Trophoblast cell (in vitro differentiated cells and primary cell): ENCODE data around the gene UQCC3.

Source experiments
- DNase-seq, 2 donors: peaks; one replicate each; pipeline ENCODE4 v3.0.0-alpha.2; 2016
- H2AFZ ChIP-seq: 2 replicates; pipeline ENCODE4 v1.6.1; 2013; ENCODE audit warnings: low read length, moderate library complexity, mild to moderate bottlenecking; ENCODE audit not compliant: insufficient read depth, poor library complexity
- H2AK5ac ChIP-seq: 2 replicates; pipeline ENCODE4 v1.6.1; 2013; ENCODE audit warnings: mild to moderate bottlenecking, low read length
- H2BK120ac ChIP-seq: 2 replicates; pipeline ENCODE4 v1.6.1; 2013; ENCODE audit warnings: low read length, mild to moderate bottlenecking, moderate library complexity; ENCODE audit not compliant: insufficient read depth, poor library complexity
- H2BK12ac ChIP-seq: 2 replicates; pipeline ENCODE4 v1.6.1; 2013; ENCODE audit warnings: mild to moderate bottlenecking, low read length, moderate library complexity
- H2BK5ac ChIP-seq: 2 replicates; pipeline ENCODE4 v1.6.1; 2013; ENCODE audit warnings: low read length, low read depth, moderate library complexity, mild to moderate bottlenecking; ENCODE audit not compliant: poor library complexity
- H3K14ac ChIP-seq: 2 replicates; pipeline ENCODE4 v1.6.1; 2013; ENCODE audit warnings: mild to moderate bottlenecking, low read length
- H3K18ac ChIP-seq: 2 replicates; pipeline ENCODE4 v1.6.1; 2013; ENCODE audit warnings: mild to moderate bottlenecking, low read length
- H3K23ac ChIP-seq: 2 replicates; pipeline ENCODE4 v1.6.1; 2013; ENCODE audit warnings: low read length
- H3K27ac ChIP-seq: 2 replicates; pipeline ENCODE4 v1.5.1; 2013; ENCODE audit warnings: low read depth, mild to moderate bottlenecking, inconsistent platforms, low read length, moderate library complexity
- H3K27me3 ChIP-seq: 2 replicates; pipeline ENCODE4 v1.6.1; 2013; ENCODE audit warnings: inconsistent platforms, mild to moderate bottlenecking, low read length, moderate library complexity; ENCODE audit not compliant: insufficient read depth
- H3K36me3 ChIP-seq, 2 experiments: 1 replicate in 1 of 2; 2 replicates in 1 of 2; pipeline ENCODE4 v1.6.1; 2013; ENCODE audit warnings: low read length in 2 of 2, mild to moderate bottlenecking in 2 of 2, moderate library complexity in 1 of 2; ENCODE audit not compliant: insufficient read depth in 2 of 2, control insufficient read depth in 1 of 2
- H3K4ac ChIP-seq: 2 replicates; pipeline ENCODE4 v1.6.1; 2013; ENCODE audit warnings: low read depth, mild to moderate bottlenecking, low read length, moderate library complexity
- H3K4me1 ChIP-seq, 2 experiments: 1 replicate in 1 of 2; 2 replicates in 1 of 2; pipeline ENCODE4 v1.6.1; 2013; ENCODE audit warnings: low read length in 2 of 2, mild to moderate bottlenecking in 2 of 2, moderate library complexity in 1 of 2; ENCODE audit not compliant: insufficient read depth in 2 of 2, control insufficient read depth in 1 of 2
- H3K4me2 ChIP-seq: 2 replicates; pipeline ENCODE4 v1.6.1; 2013; ENCODE audit warnings: inconsistent platforms, mild to moderate bottlenecking, low read length, moderate library complexity
- H3K4me3 ChIP-seq: 2 replicates; pipeline ENCODE4 v1.5.1; 2013; ENCODE audit warnings: mild to moderate bottlenecking, low read depth, low read length, inconsistent platforms
- H3K79me1 ChIP-seq: one replicate; pipeline ENCODE4 v1.6.1; 2013; ENCODE audit warnings: low read length
- H3K79me2 ChIP-seq: 2 replicates; pipeline ENCODE4 v1.6.1; 2013; ENCODE audit warnings: low read length, mild to moderate bottlenecking; ENCODE audit not compliant: control insufficient read depth, insufficient read depth, poor library complexity
- H3K9ac ChIP-seq: 2 replicates; pipeline ENCODE4 v1.6.1; 2013; ENCODE audit warnings: mild to moderate bottlenecking, low read length
- H3K9me3 ChIP-seq: 2 replicates; pipeline ENCODE4 v1.6.1; 2013; ENCODE audit warnings: low read depth, mild to moderate bottlenecking, control low read depth, inconsistent platforms, low read length; ENCODE audit not compliant: insufficient read depth
- H4K12ac ChIP-seq: 2 replicates; pipeline ENCODE4 v1.6.1; 2013; ENCODE audit warnings: low read depth, mild to moderate bottlenecking, low read length, moderate library complexity
- H4K8ac ChIP-seq: 2 replicates; pipeline ENCODE4 v1.6.1; 2013; ENCODE audit warnings: low read depth, mild to moderate bottlenecking, low read length, moderate library complexity
- H4K91ac ChIP-seq: one replicate; pipeline ENCODE4 v1.6.1; 2013; ENCODE audit warnings: low read depth, mild to moderate bottlenecking, low read length, moderate library complexity
- WGBS: extraction: QIAGEN DNeasy Blood & Tissue Kit; methylation state at CpG from one replicate; pipeline ENCODE4 v1.1.7; 2013; ENCODE audit warnings: missing lambda C conversion rate; ENCODE audit not compliant: insufficient read length, insufficient coverage; ENCODE audit errors: extremely low coverage; 5-methylcytosine and 5-hydroxymethylcytosine counted together

UQCC3 gene

DNA sequence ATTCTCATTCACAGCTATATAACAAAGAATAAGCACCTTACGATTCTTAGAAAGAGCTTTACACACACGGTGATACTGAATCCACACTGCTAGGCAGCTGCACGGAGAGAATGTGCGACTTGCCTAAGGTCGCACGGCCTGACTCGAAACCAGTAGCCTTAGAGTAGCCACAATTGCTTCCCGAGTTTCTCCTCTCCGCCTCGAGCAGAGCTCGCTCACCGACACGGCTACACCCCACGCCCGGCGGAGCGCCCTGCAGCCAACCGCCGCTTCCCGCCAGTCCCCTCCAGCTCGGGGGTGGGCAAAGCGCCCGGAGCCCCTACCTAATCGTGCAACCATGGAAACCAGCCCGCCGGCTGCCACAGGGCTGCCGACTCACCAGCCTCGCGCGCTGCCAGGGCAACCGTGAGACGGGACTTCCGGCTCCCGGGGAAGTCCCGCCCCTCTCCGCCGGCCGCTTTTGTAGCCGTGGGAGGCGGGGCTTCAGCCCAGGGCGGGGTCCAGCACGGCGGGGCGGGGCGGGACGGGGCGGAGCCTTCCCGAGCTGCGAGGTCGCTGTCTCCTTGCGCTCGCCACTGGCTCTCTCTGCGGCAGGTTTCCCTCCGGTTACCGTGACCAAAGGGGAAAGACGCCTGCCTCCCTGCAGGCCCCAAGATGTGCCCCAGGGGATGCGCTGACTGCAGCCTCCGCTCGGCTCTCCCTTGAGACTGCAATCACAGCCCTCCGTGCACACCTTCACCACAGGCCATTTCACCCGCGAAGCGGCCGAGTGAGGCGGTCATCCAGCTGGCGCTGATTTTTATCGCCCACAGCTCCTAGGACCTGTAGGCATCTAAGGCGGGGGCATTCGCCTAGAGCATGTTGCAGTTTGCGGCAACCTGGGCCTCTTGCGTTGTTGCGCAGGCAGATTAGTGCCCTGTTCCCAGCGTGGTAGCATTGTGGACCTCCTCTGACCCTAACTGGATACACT, 34.7 kb downstream of the UQCC3 start:
- Histone ChIP-seq H4K8ac (peak overlapping the region; percentile 30), H3K4me2 (peak overlapping the region; percentile 94), H3K18ac (peak overlapping the region; percentile 57), H2BK5ac (peak overlapping the region; percentile 3), H4K12ac (peak overlapping the region; percentile 13), H2AFZ (peak overlapping the region; percentile 86), H3K79me1 (peaks cover 22% of the 10 kb centered on the region), H4K91ac (no peak overlapping the region), H3K4ac (peak overlapping the region; percentile 24), H3K36me3 (peaks cover 4 to 14% of the 10 kb centered on the region in 2 experiments), H3K27ac (peak overlapping the region; percentile 76), H3K9ac (peak overlapping the region; percentile 35), H3K79me2 (peaks cover 10% of the 10 kb centered on the region), H2AK5ac (peak overlapping the region; percentile 53), H3K9me3 (no peaks in the 10 kb centered on the region), H2BK12ac (no peak overlapping the region), H3K4me3 (peak overlapping the region; percentile 85), H3K4me1 (peaks cover 25 to 30% of the 10 kb centered on the region in 2 experiments), H2BK120ac (peak overlapping the region; percentile 38), H3K27me3 (no peaks in the 10 kb centered on the region), H3K23ac (no peak overlapping the region), H3K14ac (peak overlapping the region; percentile 46)
- no CpG with 5 or more reads among the region's 73 CpGs for WGBS
- peak; percentile 95 to 98 for DNase-seq

DNA sequence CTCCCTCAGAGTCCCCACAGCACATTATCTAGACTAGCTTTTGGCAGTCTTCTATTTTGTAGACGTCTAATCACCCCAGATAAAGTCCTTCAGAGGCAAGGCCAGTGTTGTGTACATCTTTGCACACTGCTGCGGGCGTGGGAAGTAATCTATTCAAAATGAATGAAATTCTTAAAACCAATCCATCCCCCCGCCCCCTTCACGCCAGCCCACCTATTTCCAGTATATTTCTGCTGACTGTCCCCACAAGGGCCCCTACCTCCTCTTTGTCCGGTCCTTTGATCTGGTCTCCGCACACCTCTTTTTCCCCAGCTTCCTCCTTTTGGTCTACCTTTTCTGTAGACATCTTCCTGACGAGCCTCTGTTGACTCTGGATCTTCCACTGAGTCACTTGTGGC, 35.4 kb downstream of the UQCC3 start:
- H2BK120ac ChIP-seq, result peak overlapping the region; percentile 38
- no peak overlapping the region for H4K12ac ChIP-seq
- peaks cover 4 to 11% of the 10 kb centered on the region in 2 experiments for H3K36me3 ChIP-seq
- peak overlapping the region; percentile 16 for H3K14ac ChIP-seq
- no peaks in the 10 kb centered on the region for H3K9me3 ChIP-seq
- peaks cover 10% of the 10 kb centered on the region for H3K79me2 ChIP-seq
- H3K27ac ChIP-seq, result peak overlapping the region; percentile 76
- H3K79me1 ChIP-seq, result peaks cover 22% of the 10 kb centered on the region
- no peak for DNase-seq
- peak overlapping the region; percentile 2 for H2BK5ac ChIP-seq
- no CpG with 5 or more reads among the region's 8 CpGs for WGBS
- H3K18ac ChIP-seq, result peak overlapping the region; percentile 57
- no peak overlapping the region for H4K91ac ChIP-seq
- no peaks in the 10 kb centered on the region for H3K27me3 ChIP-seq
- peak overlapping the region; percentile 30 for H4K8ac ChIP-seq
- H3K4me3 ChIP-seq, result peak overlapping the region; percentile 21
- peaks cover 25 to 30% of the 10 kb centered on the region in 2 experiments for H3K4me1 ChIP-seq
- peak overlapping the region; percentile 14 for H3K9ac ChIP-seq
- H3K4me2 ChIP-seq, result peak overlapping the region; percentile 94
- H3K4ac ChIP-seq, result peak overlapping the region; percentile 24
- no peak overlapping the region for H2BK12ac ChIP-seq
- no peak overlapping the region for H2AFZ ChIP-seq
- H3K23ac ChIP-seq, result no peak overlapping the region
- peak overlapping the region; percentile 53 for H2AK5ac ChIP-seq

DNA sequence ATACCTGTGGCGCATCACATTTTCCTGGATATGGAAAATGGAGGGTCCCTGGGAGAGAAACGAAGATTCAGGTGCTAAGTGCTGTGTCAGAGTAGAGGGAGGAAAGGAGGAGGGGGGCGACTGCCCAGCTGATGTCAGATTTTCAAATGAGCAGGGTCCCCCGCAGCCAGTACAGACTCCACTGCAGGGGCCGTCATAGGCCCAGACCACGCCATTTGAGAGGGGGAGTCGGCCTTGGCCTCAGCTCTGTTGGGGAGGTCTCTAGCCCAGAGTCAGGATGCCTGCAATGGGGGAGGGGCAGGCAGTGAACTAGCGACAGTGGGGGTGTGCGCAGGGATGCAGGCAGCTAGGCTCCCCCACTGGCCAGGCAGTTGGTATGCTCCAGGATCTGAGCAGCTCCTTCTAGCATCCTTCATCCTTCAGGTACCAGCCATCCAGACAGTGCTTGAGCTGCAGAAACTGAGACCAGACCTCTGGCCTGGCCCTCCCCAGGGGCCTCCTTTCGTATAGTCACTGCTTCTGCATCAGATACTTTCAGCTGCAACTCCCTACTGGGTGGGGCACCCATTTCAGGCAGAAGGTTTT, 35.9 kb downstream of the UQCC3 start, which contains the start of the genes BSCL2 and GNG3:
Gene BSCL2, minus strand, starts transcription at position 148 of the 585 bp plus-strand sequence. CDS start 229 bp downstream, outside the sequence.
Gene GNG3, plus strand, starts transcription at position 400 of the 585 bp plus-strand sequence. CDS start 620 bp downstream, outside the sequence.
- no peak within 1 kb of the TSS for H2BK12ac ChIP-seq
- peak within 1 kb of the TSS; percentile 38 for H2BK120ac ChIP-seq
- peaks cover 2 to 12% of the 10 kb centered on the region in 2 experiments for H3K36me3 ChIP-seq
- peaks cover 25 to 30% of the 10 kb centered on the region in 2 experiments for H3K4me1 ChIP-seq
- H2AK5ac ChIP-seq, result peak within 1 kb of the TSS; percentile 53
- H3K9me3 ChIP-seq, result no peaks in the 10 kb centered on the region
- H3K4ac ChIP-seq, result peak within 1 kb of the TSS; percentile 24
- H3K4me3 ChIP-seq, result peak within 1 kb of the TSS; percentile 68
- peak within 1 kb of the TSS; percentile 76 for H4K91ac ChIP-seq
- H3K27me3 ChIP-seq, result no peaks in the 10 kb centered on the region
- H3K14ac ChIP-seq, result peak within 1 kb of the TSS; percentile 90
- H2AFZ ChIP-seq, result no peak within 1 kb of the TSS
- H3K4me2 ChIP-seq, result peak within 1 kb of the TSS; percentile 94
- H4K12ac ChIP-seq, result peak within 1 kb of the TSS; percentile 87
- peak within 1 kb of the TSS; percentile 76 for H3K27ac ChIP-seq
- peaks cover 22% of the 10 kb centered on the region for H3K79me1 ChIP-seq
- peak within 1 kb of the TSS; percentile 57 for H3K18ac ChIP-seq
- peak within 1 kb of the TSS; percentile 88 for H4K8ac ChIP-seq
- H3K23ac ChIP-seq, result no peak within 1 kb of the TSS
- peaks cover 10% of the 10 kb centered on the region for H3K79me2 ChIP-seq
- H3K9ac ChIP-seq, result peak within 1 kb of the TSS; percentile 14
- peak within 1 kb of the TSS; percentile 25 for H2BK5ac ChIP-seq
- no CpG with 5 or more reads among the region's 10 CpGs for WGBS
- no peak for DNase-seq

DNA sequence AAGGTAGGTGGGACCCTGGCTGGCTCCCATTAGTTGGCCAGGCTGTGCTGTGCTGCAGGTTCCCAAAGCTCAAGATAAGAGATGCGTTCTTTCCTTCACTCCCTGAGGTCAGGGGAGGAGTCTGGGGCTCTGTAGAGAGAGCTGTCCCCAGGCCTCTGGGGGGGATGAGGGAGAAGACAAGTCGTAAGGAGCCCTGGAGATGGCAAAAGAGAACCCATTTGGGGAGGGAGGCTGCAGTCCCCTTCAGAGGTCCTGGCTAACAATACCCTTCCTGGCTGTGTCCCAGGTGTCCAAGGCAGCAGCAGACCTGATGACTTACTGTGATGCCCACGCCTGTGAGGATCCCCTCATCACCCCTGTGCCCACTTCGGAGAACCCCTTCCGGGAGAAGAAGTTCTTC, 36.9 kb downstream of the UQCC3 start:
- Histone ChIP-seq H2AFZ (no peak overlapping the region), H3K4ac (no peak overlapping the region), H3K4me1 (peaks cover 25 to 30% of the 10 kb centered on the region in 2 experiments), H3K79me1 (peaks cover 22% of the 10 kb centered on the region), H4K91ac (peak overlapping the region; percentile 76), H3K23ac (no peak overlapping the region), H3K18ac (peak overlapping the region; percentile 2), H4K8ac (peak overlapping the region; percentile 88), H4K12ac (peak overlapping the region; percentile 87), H3K27me3 (no peaks in the 10 kb centered on the region), H3K4me2 (peak overlapping the region; percentile 90), H2BK5ac (peak overlapping the region; percentile 25), H2AK5ac (no peak overlapping the region), H2BK12ac (no peak overlapping the region), H3K27ac (no peak overlapping the region), H3K4me3 (no peak overlapping the region), H3K36me3 (peaks cover 2 to 13% of the 10 kb centered on the region in 2 experiments), H3K9me3 (no peaks in the 10 kb centered on the region), H3K14ac (peak overlapping the region; percentile 90), H3K9ac (no peak overlapping the region), H3K79me2 (peaks cover 10% of the 10 kb centered on the region), H2BK120ac (no peak overlapping the region)
- WGBS, result no CpG with 5 or more reads among the region's 5 CpGs
- DNase-seq, result no peak
